Measurements from ENCODE around the gene GP1BB. TPM values are rescaled to one million over a fixed set of nuclear protein-coding genes. Genes with fewer than 3 reads are reported as not detected.

Gene GP1BB
- polyA plus RNA-seq, 1 donor from 2014 or later = 42.0 TPM

- no peak for TF ChIP-seq REST (IDR thresholded peaks at IDR 0.05; ENCODE audit: borderline replicate concordance)
- no peak for TF ChIP-seq EP300 (conservative IDR thresholded peaks at IDR 0.05; ENCODE audit: poor library complexity, severe bottlenecking)
- TF ChIP-seq EZH2 (IDR thresholded peaks at IDR 0.05; ENCODE audit: borderline replicate concordance, insufficient read depth, low read length, poor library complexity, severe bottlenecking) = no peak
- no peak for TF ChIP-seq SMC3 (conservative IDR thresholded peaks at IDR 0.05; ENCODE audit: poor library complexity)
- TF ChIP-seq MXI1 (conservative IDR thresholded peaks at IDR 0.05; ENCODE audit: poor library complexity, severe bottlenecking) = no peak
- no peak for TF ChIP-seq CTCF (IDR thresholded peaks at IDR 0.05; ENCODE audit: poor library complexity, severe bottlenecking)
- TF ChIP-seq RAD21 (conservative IDR thresholded peaks at IDR 0.05) = no peak
- no peak for TF ChIP-seq TAF1 (IDR thresholded peaks at IDR 0.05; ENCODE audit: low read depth)
- TF ChIP-seq POLR2AphosphoS5 (IDR thresholded peaks at IDR 0.05) = no peak
- H3K27ac ChIP-seq (ENCODE audit: low read length) = no peak overlapping the region
These were observed 13.1 kb upstream of the GP1BB start for GRCh38 chr22:19710020-19710768.

GRCh38 chr22:19710769-19711106 is 12.6 kb upstream of the GP1BB start:
- H4K20me1 ChIP-seq (ENCODE audit: insufficient read depth) = no peaks in the 10 kb centered on the region
- H3K27ac ChIP-seq (ENCODE audit: low read length) = no peak overlapping the region
- no peaks in the 10 kb centered on the region for H3K9me3 ChIP-seq (ENCODE audit: low read length)
- no peak overlapping the region for H3K4me3 ChIP-seq (ENCODE audit: low read length)
- H3K9ac ChIP-seq (ENCODE audit: low read length) = no peak overlapping the region
- H3K9me2 ChIP-seq (ENCODE audit: insufficient read depth, low read length) = no peaks in the 10 kb centered on the region
- TF ChIP-seq SMC3 (conservative IDR thresholded peaks at IDR 0.05; ENCODE audit: poor library complexity) (no peak), EP300 (conservative IDR thresholded peaks at IDR 0.05; ENCODE audit: poor library complexity, severe bottlenecking) (no peak), RAD21 (conservative IDR thresholded peaks at IDR 0.05) (no peak), EZH2 (IDR thresholded peaks at IDR 0.05; ENCODE audit: borderline replicate concordance, insufficient read depth, low read length, poor library complexity, severe bottlenecking) (no peak), CTCF (IDR thresholded peaks at IDR 0.05; ENCODE audit: poor library complexity, severe bottlenecking) (no peak)
- no peak overlapping the region for H3K4me2 ChIP-seq (ENCODE audit: low read length)
- no peaks in the 10 kb centered on the region for H3K36me3 ChIP-seq (ENCODE audit: insufficient read depth, low read length)
- no peaks in the 10 kb centered on the region for H3K27me3 ChIP-seq (ENCODE audit: insufficient read depth, low read depth, low read length)
- no peaks in the 10 kb centered on the region for H3F3A ChIP-seq (ENCODE audit: insufficient read depth, low read length, poor library complexity, severe bottlenecking)
- no peak overlapping the region for H2AFZ ChIP-seq (ENCODE audit: low read depth, low read length)
- H3K79me2 ChIP-seq (replicated peaks; ENCODE audit: insufficient read depth, low read length) = peaks cover 8% of the 10 kb centered on the region

More at GRCh38 chr22:19710020-19710768, 13.1 kb upstream of the GP1BB start:
- Histone ChIP-seq H3K9ac (ENCODE audit: low read length) (no peak overlapping the region), H3K36me3 (ENCODE audit: insufficient read depth, low read length) (no peaks in the 10 kb centered on the region), H3F3A (ENCODE audit: insufficient read depth, low read length, poor library complexity, severe bottlenecking) (no peaks in the 10 kb centered on the region), H4K20me1 (ENCODE audit: insufficient read depth) (no peaks in the 10 kb centered on the region), H3K9me2 (ENCODE audit: insufficient read depth, low read length) (no peaks in the 10 kb centered on the region), H3K79me2 (replicated peaks; ENCODE audit: insufficient read depth, low read length) (peaks cover 5% of the 10 kb centered on the region), H3K9me3 (ENCODE audit: low read length) (no peaks in the 10 kb centered on the region), H3K4me2 (ENCODE audit: low read length) (no peak overlapping the region), H2AFZ (ENCODE audit: low read depth, low read length) (no peak overlapping the region), H3K4me3 (ENCODE audit: low read length) (no peak overlapping the region), H3K27me3 (ENCODE audit: insufficient read depth, low read depth, low read length) (no peaks in the 10 kb centered on the region)
